T-cell (primary cell): Measurements from ENCODE around the gene CCN5. TPM values are rescaled to one million over a fixed set of nuclear protein-coding genes. Genes with fewer than 3 reads are reported as not detected.

Experiments
- ATAC-seq, 4 experiments: fragments of 200-7000 bp in 3 of 4; fragments of 150-1000 bp in 1 of 4; cut with Tn5 transposase; replicated peaks in 1 of 4; 1 replicate in 3 of 4; 2 replicates in 1 of 4; pipeline ENCODE4 v1.10.0; 2021; ENCODE audit warnings: moderate library complexity in 3 of 4, mild to moderate bottlenecking in 2 of 4, moderate number of reproducible peaks in 1 of 4
- CTCF ChIA-PET, 2 donors: fragments of 300-600 bp; sonication (Branson Sonifier 250); formaldehyde crosslinking; loops; one replicate each; lab custom pipeline; 2022; ENCODE audit warnings: antibody characterized with exemption in 2 of 2; lab: Charles Lee
- POLR2A ChIA-PET, 2 donors: fragments of 300-600 bp; sonication (Branson Sonifier 250); formaldehyde crosslinking; loops; one replicate each; lab custom pipeline; 2022; ENCODE audit warnings: antibody characterized with exemption in 2 of 2; lab: Charles Lee
- DNase-seq, 35 experiments: peaks; one replicate each; pipeline versions ENCODE4 v3.0.0 to v3.0.0-alpha.2; 2013 to 2023
- H3K27ac ChIP-seq: one replicate; pipeline ENCODE4 v1.5.1; 2013; ENCODE audit warnings: low read length
- H3K27me3 ChIP-seq, 2 experiments: replicated peaks in 1 of 2; 1 replicate in 1 of 2; 2 replicates in 1 of 2; pipeline versions ENCODE4 v1.6.1 to v1.7.0; 2013; ENCODE audit warnings: low read length in 1 of 2, mixed read lengths in 1 of 2; ENCODE audit not compliant: control insufficient read depth in 2 of 2, insufficient read depth in 2 of 2; ENCODE audit errors: extremely low read depth in 1 of 2
- H3K36me3 ChIP-seq, 2 donors: 1 replicate in 1 of 2; 2 replicates in 1 of 2; pipeline versions ENCODE4 v1.6.1 to v1.7.0; 2013; ENCODE audit warnings: low read length in 1 of 2; ENCODE audit not compliant: control insufficient read depth in 2 of 2, insufficient read depth in 1 of 2; ENCODE audit errors: extremely low read depth in 1 of 2
- H3K4me1 ChIP-seq, 2 experiments: 1 replicate in 1 of 2; 2 replicates in 1 of 2; pipeline versions ENCODE4 v1.6.1 to v1.7.0; 2013; ENCODE audit warnings: low read length in 2 of 2, mixed read lengths in 1 of 2; ENCODE audit not compliant: insufficient read depth in 2 of 2, control insufficient read depth in 1 of 2; ENCODE audit errors: extremely low read depth in 1 of 2
- H3K4me3 ChIP-seq, 2 donors: 1 replicate in 1 of 2; 2 replicates in 1 of 2; pipeline versions ENCODE4 v1.5.1 to v1.7.0; 2013; ENCODE audit warnings: mild to moderate bottlenecking in 2 of 2, low read length in 1 of 2, moderate library complexity in 1 of 2; ENCODE audit not compliant: control insufficient read depth in 1 of 2; ENCODE audit errors: extremely low read depth in 1 of 2
- H3K9me3 ChIP-seq: 2 replicates; pipeline ENCODE4 v1.7.0; 2013
- H3K27ac Mint-ChIP-seq, 2 donors: one replicate each; pipeline ENCODE4 v1.8.0; 2020 to 2021; ENCODE audit warnings: mild to moderate bottlenecking in 2 of 2, mixed read lengths in 2 of 2
- H3K27me3 Mint-ChIP-seq, 2 donors: one replicate each; pipeline ENCODE4 v1.8.0; 2021 to 2022; ENCODE audit warnings: mixed read lengths in 2 of 2
- H3K36me3 Mint-ChIP-seq: one replicate; pipeline ENCODE4 v1.8.0; 2021; ENCODE audit warnings: mixed read lengths
- H3K4me1 Mint-ChIP-seq, 3 donors: one replicate each; pipeline ENCODE4 v1.8.0; 2020 to 2022; ENCODE audit warnings: mixed read lengths in 3 of 3, mild to moderate bottlenecking in 1 of 3
- H3K4me3 Mint-ChIP-seq, 3 donors: one replicate each; pipeline ENCODE4 v1.8.0; 2020 to 2022; ENCODE audit warnings: mild to moderate bottlenecking in 3 of 3, mixed read lengths in 3 of 3, moderate library complexity in 3 of 3
- H3K9me3 Mint-ChIP-seq, 3 donors: one replicate each; pipeline ENCODE4 v1.8.0; 2020 to 2022; ENCODE audit warnings: mixed read lengths in 3 of 3
- WGBS: methylation state at CpG from one replicate; pipeline ENCODE4 v1.1.5; 2013; ENCODE audit warnings: missing lambda C conversion rate; ENCODE audit not compliant: insufficient coverage; 5-methylcytosine and 5-hydroxymethylcytosine counted together
- total RNA-seq, 35 experiments: library from RNA in 6 of 35; stranded (reverse) in 6 of 35; fragments of 120-200 nt in 1 of 35; gene quantifications; one replicate each; pipeline versions ENCODE4 v1.2.1 to v1.2.4 and lab custom pipeline; 2013 to 2026

CCN5 gene
- total RNA-seq, 5 donors from 2014 or later (not counting 1 experiment from before 2014, with no cell fraction given), result 0.13 to 0.41 (median 0.29) TPM; not detected in 2

DNA sequence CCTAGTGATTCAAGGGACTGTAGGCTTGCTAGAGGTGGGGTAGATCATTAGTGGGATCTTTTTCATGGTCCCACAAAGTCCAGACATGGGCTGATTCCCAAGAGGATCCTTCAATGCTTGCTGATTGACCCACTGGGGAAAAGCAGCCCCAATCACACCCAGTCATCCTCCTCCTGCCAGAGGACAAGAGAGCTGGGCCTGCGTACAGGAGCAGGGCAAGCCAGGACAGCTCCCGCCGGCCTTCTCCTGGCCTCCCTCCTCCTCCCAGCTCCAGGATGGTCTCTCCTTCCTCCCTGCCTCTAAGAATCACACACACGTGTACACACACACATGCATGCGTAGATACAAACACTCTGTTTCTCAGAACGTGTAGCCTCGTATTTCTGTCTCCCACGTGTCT lies 57.5 kb downstream of the CCN5 start:
- no peak for ATAC-seq

DNA sequence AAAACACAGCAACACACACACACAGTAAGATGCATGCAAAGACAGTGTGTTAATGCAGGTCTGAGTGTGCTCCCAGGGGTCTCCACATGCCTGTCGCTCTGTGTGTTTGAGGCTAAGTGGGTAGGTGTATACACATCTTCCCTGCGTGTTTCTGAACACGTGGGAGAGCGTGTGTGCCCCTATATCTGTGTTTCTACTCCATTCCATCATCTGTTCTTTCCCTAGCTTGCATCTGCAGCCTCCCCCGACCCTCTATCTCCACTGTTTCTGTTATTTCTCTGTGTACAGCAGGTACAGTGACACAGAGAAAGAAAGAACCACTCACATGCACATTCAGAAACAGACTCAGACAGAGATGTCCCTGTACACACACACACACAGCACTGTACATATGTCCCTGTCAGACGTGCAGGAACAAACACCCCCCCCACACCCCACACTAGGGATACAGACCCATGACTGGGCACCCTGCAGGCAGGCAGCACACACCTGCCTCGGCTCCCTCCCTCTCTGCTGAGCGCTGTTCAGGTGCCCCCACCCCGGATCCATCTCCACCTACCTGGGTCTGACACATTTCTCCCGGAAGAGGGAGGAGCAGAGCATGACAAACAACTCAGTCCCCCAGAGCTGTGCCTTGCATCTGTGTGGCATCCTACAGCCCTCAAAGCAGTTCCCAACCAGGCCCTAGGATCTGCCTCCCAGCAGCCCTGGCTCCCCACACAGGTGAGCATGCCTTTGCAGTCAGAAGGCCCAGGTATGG lies 58.1 kb downstream of the CCN5 start:
- H3K27me3 Mint-ChIP-seq, result peaks cover 17 to 22% of the 10 kb centered on the region in 2 donors
- H3K36me3 Mint-ChIP-seq, result no peaks in the 10 kb centered on the region
- CTCF ChIA-PET, result no interaction called here
- H3K27ac Mint-ChIP-seq, result no peak overlapping the region
- 36% methylated on average over 5 of the region's 10 CpGs for WGBS
- no peak overlapping the region for H3K4me3 Mint-ChIP-seq
- no peaks in the 10 kb centered on the region for H3K4me1 Mint-ChIP-seq
- DNase-seq, result no peak
- no peak for ATAC-seq
- Histone ChIP-seq H3K9me3 (no peaks in the 10 kb centered on the region), H3K4me1 (no peaks in the 10 kb centered on the region), H3K27ac (no peak overlapping the region), H3K27me3 (peaks cover 0 to 44% of the 10 kb centered on the region in 2 experiments), H3K36me3 (no peaks in the 10 kb centered on the region), H3K4me3 (no peak overlapping the region)
- POLR2A ChIA-PET, result no interaction called here
- no peaks in the 10 kb centered on the region for H3K9me3 Mint-ChIP-seq

More for the DNA sequence above, 57.5 kb downstream of the CCN5 start:
- peaks cover 17 to 22% of the 10 kb centered on the region in 2 donors for H3K27me3 Mint-ChIP-seq
- Histone ChIP-seq H3K4me3 (no peak overlapping the region), H3K9me3 (no peaks in the 10 kb centered on the region), H3K4me1 (no peaks in the 10 kb centered on the region), H3K27me3 (peaks cover 0 to 46% of the 10 kb centered on the region in 2 experiments), H3K27ac (no peak overlapping the region), H3K36me3 (no peaks in the 10 kb centered on the region)
- POLR2A ChIA-PET, result no interaction called here
- no peak overlapping the region for H3K4me3 Mint-ChIP-seq
- H3K27ac Mint-ChIP-seq, result no peak overlapping the region
- CTCF ChIA-PET, result no interaction called here
- no peaks in the 10 kb centered on the region for H3K36me3 Mint-ChIP-seq
- no peaks in the 10 kb centered on the region for H3K4me1 Mint-ChIP-seq
- 74% methylated on average over 5 of the region's 8 CpGs for WGBS
- no peak for DNase-seq
- no peaks in the 10 kb centered on the region for H3K9me3 Mint-ChIP-seq

DNA sequence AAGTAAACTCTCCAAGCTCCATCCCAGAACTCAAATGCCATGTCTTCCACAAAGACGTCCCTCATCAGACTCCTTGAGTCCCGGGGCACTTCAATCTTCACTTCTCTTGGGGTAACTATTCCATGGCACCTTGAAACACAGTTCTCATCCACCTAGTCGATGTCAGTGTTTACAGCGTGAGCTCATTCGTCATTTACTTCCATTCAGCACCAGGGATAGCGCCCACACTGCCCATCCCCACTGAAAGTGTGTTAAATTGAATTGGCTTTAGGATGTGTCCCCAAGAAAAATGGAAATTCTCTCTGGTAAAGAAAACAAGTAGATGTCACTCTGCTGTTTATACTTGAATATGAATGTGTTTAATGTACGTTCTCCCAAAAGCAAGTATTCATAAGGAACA lies 61.8 kb downstream of the CCN5 start:
- no peak overlapping the region for H3K27ac ChIP-seq
- H3K4me1 ChIP-seq, result no peaks in the 10 kb centered on the region
- ChIA-PET POLR2A (no interaction called here), CTCF (interaction anchor here in 1 of 2 donors (0.8 kb wide), 1 partner anchor 9 kb away, joined by 5 read pairs; no protein-coding TSS in a partner anchor)
- no peak overlapping the region for H3K4me3 ChIP-seq
- peaks cover 0 to 30% of the 10 kb centered on the region in 2 experiments for H3K27me3 ChIP-seq
- H3K4me3 Mint-ChIP-seq, result no peak overlapping the region
- WGBS, result 50% methylated on average over 2 of the region's 7 CpGs
- H3K9me3 Mint-ChIP-seq, result peaks cover 0 to 9% (median 0%) of the 10 kb centered on the region in 3 donors
- H3K27ac Mint-ChIP-seq, result no peak overlapping the region
- H3K27me3 Mint-ChIP-seq, result peaks cover 15 to 25% of the 10 kb centered on the region in 2 donors
- H3K9me3 ChIP-seq, result no peaks in the 10 kb centered on the region
- H3K36me3 Mint-ChIP-seq, result no peaks in the 10 kb centered on the region
- ATAC-seq (no peak), DNase-seq (no peak)
- H3K4me1 Mint-ChIP-seq, result no peaks in the 10 kb centered on the region
- H3K36me3 ChIP-seq, result no peaks in the 10 kb centered on the region

Other genes with a start within 250 kb of the CCN5 start
- gene TTPAL, start 239.5 kb upstream of the CCN5 start, total RNA-seq, result 10 to 100 TPM; 14.6 to 19.2 (median 16.8) TPM
- gene SERINC3, start 193.3 kb upstream of the CCN5 start, total RNA-seq, result 10 to 100 TPM; 60.5 to 83.0 (median 78.4) TPM
- 1 to 10 TPM; 2.1 to 7.7 (median 4.7) TPM for gene PKIG, start 132.8 kb upstream of the CCN5 start, total RNA-seq
- 10 to 100 TPM; 21.9 to 42.1 (median 33.3) TPM for gene ADA, start 63.7 kb upstream of the CCN5 start, total RNA-seq
- under 1 TPM in 1 of 5 donors, not detected in 4; 0.13 TPM for gene KCNK15, start 30.5 kb downstream of the CCN5 start, total RNA-seq
- under 1 TPM in 2 of 5 donors, not detected in 3; 0.06 to 0.12 TPM for gene RIMS4, start 95.2 kb downstream of the CCN5 start, total RNA-seq
- 100 to 1,000 TPM; 198 to 233 (median 205) TPM for gene YWHAB, start 170.3 kb downstream of the CCN5 start, total RNA-seq
- 10 to 100 TPM; 45.6 to 66.2 (median 58.2) TPM for gene PABPC1L, start 194.7 kb downstream of the CCN5 start, total RNA-seq
- 10 to 100 TPM in 3 of 5 donors, 1 to 10 TPM in 2; 7.8 to 12.8 (median 11.4) TPM for gene TOMM34, start 245.0 kb downstream of the CCN5 start, total RNA-seq